Aorta (tissue), 5 donors: Measurements from ENCODE around the gene KLF3. TPM values are rescaled to one million over a fixed set of nuclear protein-coding genes. Genes with fewer than 3 reads are reported as not detected.

Experiments
- ATAC-seq: fragments of 200-7000 bp; cut with Tn5 transposase; one replicate; pipeline ENCODE4 v1.9.1; 2022; ENCODE audit warnings: moderate library complexity; ENCODE audit not compliant: low FRiP score
- DNase-seq, 2 donors: peaks; one replicate each; pipeline ENCODE4 v3.0.0-alpha.2; 2020
- H3K27ac ChIP-seq, 2 donors: one replicate each; pipeline ENCODE4 v1.5.1; 2013; ENCODE audit warnings: low read length in 2 of 2, mild to moderate bottlenecking in 2 of 2, moderate library complexity in 2 of 2, control low read depth in 1 of 2, inconsistent platforms in 1 of 2, low read depth in 1 of 2
- H3K27me3 ChIP-seq, 2 donors: one replicate each; pipeline ENCODE4 v1.6.1; 2013; ENCODE audit warnings: control low read depth in 1 of 2, low read length in 1 of 2, mild to moderate bottlenecking in 1 of 2, moderate library complexity in 1 of 2; ENCODE audit not compliant: insufficient read depth in 2 of 2, control insufficient read depth in 1 of 2
- H3K36me3 ChIP-seq, 2 donors: one replicate each; pipeline ENCODE4 v1.6.1; 2013; ENCODE audit warnings: control low read depth in 1 of 2, low read length in 1 of 2, mild to moderate bottlenecking in 1 of 2; ENCODE audit not compliant: insufficient read depth in 2 of 2, control insufficient read depth in 1 of 2
- H3K4me1 ChIP-seq, 2 donors: one replicate each; pipeline ENCODE4 v1.6.1; 2013; ENCODE audit warnings: low read length in 2 of 2, control low read depth in 1 of 2, mild to moderate bottlenecking in 1 of 2, moderate library complexity in 1 of 2; ENCODE audit not compliant: insufficient read depth in 2 of 2, control insufficient read depth in 1 of 2
- H3K4me3 ChIP-seq, 2 donors: one replicate each; pipeline ENCODE4 v1.5.1; 2013; ENCODE audit warnings: low read length in 2 of 2, control low read depth in 1 of 2, mild to moderate bottlenecking in 1 of 2
- H3K9me3 ChIP-seq: one replicate; pipeline ENCODE4 v1.6.1; 2013; ENCODE audit warnings: mild to moderate bottlenecking, low read length; ENCODE audit not compliant: control insufficient read depth
- WGBS, 2 donors: extraction: QIAGEN DNeasy Blood & Tissue Kit; methylation state at CpG; one replicate each; pipeline ENCODE4 v1.1.7; 2013; 5-methylcytosine and 5-hydroxymethylcytosine counted together
- intact Hi-C, 2 donors: fragments of 100-400 bp; cut with DNase I; formaldehyde crosslinking; loops; one replicate each; pipeline versions ENCODE4 v1.14.2 to v1.15.0; 2022
- polyA plus RNA-seq, 2 donors: library from polyadenylated mRNA; stranded (reverse); fragments of 200-250 nt; gene quantifications; one replicate each; pipeline ENCODE4 v1.2.3, GENCODE V29; 2013
- total RNA-seq, 2 donors: library from RNA; stranded (reverse); fragmentation: NEBNext Ultra II Directional; extraction: Animal tissue kit (Norgen Biotek cat#: 25700); gene quantifications; one replicate each; pipeline ENCODE4 v1.2.1, GENCODE V29; 2021
- donor health status: healthy with polysubstance abuse.
- donor health status: Bipolar disorder and iron deficiency.
- donor health status: DM: no; HTN: no; CAD: no.
- donor health status: DM: no; HTN: no; CAD: no.
- donor health status: DM: yes; HTN: yes; CAD: no.

KLF3 gene
- total and polyA plus RNA-seq, 4 donors, result 13.0 to 66.8 (median 31.3) TPM

DNA sequence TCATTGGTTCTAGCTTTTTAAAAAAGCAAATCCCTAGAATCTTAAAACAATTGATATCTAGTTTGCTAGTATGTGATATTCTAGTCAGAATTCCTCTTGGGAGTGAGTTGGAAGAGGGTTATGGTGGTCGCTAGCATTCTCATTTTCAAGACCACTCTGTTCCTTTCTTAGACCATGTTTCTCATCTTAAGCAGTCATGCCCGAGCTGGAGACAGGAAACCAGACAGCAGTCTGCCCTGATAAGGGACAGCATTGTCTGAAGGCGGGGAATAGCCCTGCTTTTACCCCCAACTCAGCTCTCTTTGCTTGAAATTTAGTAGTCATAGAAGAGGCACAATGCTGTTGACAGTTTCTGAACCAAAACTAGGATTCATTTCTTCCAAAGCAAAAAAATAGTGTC, 5.2 kb downstream of the KLF3 start:
- Histone ChIP-seq H3K4me1 (peaks cover 5% of the 10 kb centered on the region in 2 donors), H3K4me3 (no peak overlapping the region), H3K36me3 (no peaks in the 10 kb centered on the region), H3K27ac (peak overlapping the region in 1 of 2 donors; percentile 52), H3K9me3 (no peaks in the 10 kb centered on the region), H3K27me3 (no peaks in the 10 kb centered on the region)
- ATAC-seq (no peak), DNase-seq (no peak)
- intact Hi-C loops, result no loop called here
- 25 to 33% methylated on average over 3 of the region's 3 CpGs for WGBS, 2 donors

DNA sequence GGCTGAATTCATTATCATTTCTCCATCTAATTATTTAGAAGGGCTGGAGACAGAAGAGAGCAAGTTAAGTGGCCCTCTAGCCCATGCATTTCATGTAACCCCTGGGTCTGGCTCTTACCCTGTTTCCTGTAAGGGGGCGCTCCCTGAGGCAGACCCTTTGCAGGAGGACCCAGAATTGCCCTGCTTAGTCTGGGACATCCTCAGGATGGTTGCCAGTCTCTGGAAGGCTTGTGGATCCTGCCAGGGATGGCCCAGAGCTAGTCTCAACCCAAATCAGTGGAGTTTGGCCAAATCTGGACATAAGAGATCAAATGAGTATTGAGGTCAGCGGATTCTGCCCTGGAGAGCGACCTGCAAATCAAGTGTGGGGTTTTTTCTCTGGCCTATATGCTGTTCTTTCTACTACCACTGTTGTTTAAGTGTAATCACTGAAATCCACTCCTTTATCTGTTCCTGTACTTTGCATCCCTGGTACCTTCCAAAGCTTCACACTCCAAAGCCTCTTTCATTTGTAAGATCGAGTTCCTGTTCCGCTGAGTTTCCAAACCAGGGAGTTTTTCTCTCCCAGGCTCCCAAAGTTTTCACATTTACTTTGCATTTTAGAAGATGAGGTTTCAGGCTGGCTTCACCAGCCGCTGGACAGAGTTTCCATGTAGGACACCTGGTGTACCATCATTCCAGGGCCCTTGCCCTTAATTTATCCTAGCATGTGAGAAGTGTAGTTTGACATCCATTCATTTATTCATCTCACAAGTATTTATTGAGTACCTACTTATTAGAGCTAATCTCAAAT, 6.3 kb downstream of the KLF3 start:
- H3K27ac ChIP-seq, result peak overlapping the region in 1 of 2 donors; percentile 29
- H3K4me1 ChIP-seq, result peaks cover 5% of the 10 kb centered on the region in 2 donors
- intact Hi-C loops, result loop anchor here (5.0 to 10.0 kb wide), 3 partner anchors 64 to 606 kb away; no protein-coding TSS in a partner anchor
- no peak overlapping the region for H3K4me3 ChIP-seq
- no peak for DNase-seq
- no peak for ATAC-seq
- H3K27me3 ChIP-seq, result no peaks in the 10 kb centered on the region
- no peaks in the 10 kb centered on the region for H3K9me3 ChIP-seq
- no peaks in the 10 kb centered on the region for H3K36me3 ChIP-seq
- 79 to 84% methylated on average over 6 of the region's 6 CpGs for WGBS, 2 donors

DNA sequence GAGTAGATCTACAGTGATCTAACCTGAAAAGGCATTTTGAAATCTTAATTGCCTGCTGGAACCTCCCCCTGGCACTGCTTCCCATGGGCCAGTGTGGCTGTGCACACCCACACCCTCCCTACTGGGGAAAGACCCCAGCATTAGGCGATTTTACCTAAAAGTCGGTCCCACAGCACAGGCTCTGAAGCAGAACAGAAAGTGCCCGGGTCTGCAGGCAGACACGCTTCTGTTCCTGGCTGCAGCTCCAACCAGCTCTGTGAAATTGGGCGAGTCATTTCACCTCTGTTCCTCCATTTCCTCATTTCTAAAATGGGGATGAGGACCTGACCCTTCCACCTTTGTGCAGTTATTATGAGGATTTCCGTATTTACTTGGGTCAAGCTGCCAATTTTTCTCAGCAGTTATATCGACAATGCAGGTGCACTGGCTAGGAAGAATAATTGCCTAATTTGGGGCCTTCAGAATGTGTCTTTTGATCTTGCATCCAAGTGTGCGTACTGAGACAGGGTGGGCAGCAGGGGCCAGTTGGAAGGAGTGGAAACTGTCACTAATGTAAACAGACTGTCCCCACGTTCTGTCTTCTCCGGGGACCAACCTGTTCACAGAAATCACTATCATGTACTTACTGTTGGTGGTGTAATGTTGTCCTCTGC, 7.1 kb downstream of the KLF3 start:
- peak overlapping the region in 1 of 2 donors; percentile 74 for H3K27ac ChIP-seq
- H3K27me3 ChIP-seq, result no peaks in the 10 kb centered on the region
- H3K4me1 ChIP-seq, result peaks cover 5% of the 10 kb centered on the region in 2 donors
- no peaks in the 10 kb centered on the region for H3K36me3 ChIP-seq
- no peak overlapping the region for H3K4me3 ChIP-seq
- H3K9me3 ChIP-seq, result no peaks in the 10 kb centered on the region
- no peak for DNase-seq
- 41 to 46% methylated on average over 10 of the region's 10 CpGs for WGBS, 2 donors
- intact Hi-C loops, result loop anchor here (5.0 to 10.0 kb wide), 3 partner anchors 64 to 606 kb away; no protein-coding TSS in a partner anchor
- ATAC-seq, result no peak

DNA sequence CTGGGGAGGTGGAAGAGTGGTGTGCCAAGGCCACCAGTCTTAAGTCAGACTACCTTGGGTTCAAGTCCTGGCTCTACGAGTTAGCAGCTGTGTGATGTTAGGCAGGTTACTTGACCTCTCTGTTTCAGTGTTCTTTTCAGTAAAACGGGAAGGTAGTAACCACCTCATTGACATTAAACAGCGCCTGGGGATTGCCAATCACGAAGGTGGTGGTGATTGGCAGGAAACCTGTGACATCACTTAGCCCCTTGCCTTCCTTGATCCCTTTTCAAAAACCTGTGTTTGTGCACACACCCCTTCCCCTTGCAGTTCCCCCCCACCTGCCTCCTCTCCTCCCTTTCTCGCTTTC, 7.6 kb downstream of the KLF3 start:
- 67 to 70% methylated on average over 5 of the region's 5 CpGs for WGBS, 2 donors
- no peak for ATAC-seq
- H3K27me3 ChIP-seq, result no peaks in the 10 kb centered on the region

DNA sequence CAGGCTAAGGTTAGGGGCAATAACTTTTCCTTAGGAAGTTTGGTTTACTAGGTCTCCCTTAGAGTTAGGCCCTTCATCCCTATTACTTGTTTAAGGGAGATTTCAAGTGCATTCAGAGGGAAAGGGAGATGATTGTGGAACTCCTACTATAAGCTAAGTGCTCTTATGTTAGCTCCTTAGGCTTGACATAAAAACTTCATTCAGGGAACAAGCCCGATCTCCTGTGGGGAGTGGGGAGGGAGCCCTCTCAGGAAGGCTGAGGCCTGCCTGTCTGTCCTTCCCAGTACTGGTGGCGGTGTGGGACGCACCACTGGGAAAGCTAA, 8.0 kb downstream of the KLF3 start:
- ATAC-seq (no peak), DNase-seq (no peak)
- Histone ChIP-seq H3K27ac (peak overlapping the region; percentile 5 to 95), H3K27me3 (no peaks in the 10 kb centered on the region), H3K4me3 (no peak overlapping the region), H3K4me1 (peaks cover 5% of the 10 kb centered on the region in 2 donors), H3K36me3 (no peaks in the 10 kb centered on the region), H3K9me3 (no peaks in the 10 kb centered on the region)
- 57 to 70% methylated on average over 3 of the region's 3 CpGs for WGBS, 2 donors
- intact Hi-C loops, result loop anchor here (2.0 to 10.0 kb wide), 4 partner anchors 63 to 607 kb away; no protein-coding TSS in a partner anchor

More for the DNA sequence above, 7.6 kb downstream of the KLF3 start:
- no peak for DNase-seq
- intact Hi-C loops, result loop anchor here (5.0 to 10.0 kb wide), 3 partner anchors 63 to 607 kb away; no protein-coding TSS in a partner anchor
- no peak overlapping the region for H3K4me3 ChIP-seq
- H3K27ac ChIP-seq, result peak overlapping the region in 1 of 2 donors; percentile 44
- H3K4me1 ChIP-seq, result peaks cover 5% of the 10 kb centered on the region in 2 donors
- H3K36me3 ChIP-seq, result no peaks in the 10 kb centered on the region
- no peaks in the 10 kb centered on the region for H3K9me3 ChIP-seq

DNA sequence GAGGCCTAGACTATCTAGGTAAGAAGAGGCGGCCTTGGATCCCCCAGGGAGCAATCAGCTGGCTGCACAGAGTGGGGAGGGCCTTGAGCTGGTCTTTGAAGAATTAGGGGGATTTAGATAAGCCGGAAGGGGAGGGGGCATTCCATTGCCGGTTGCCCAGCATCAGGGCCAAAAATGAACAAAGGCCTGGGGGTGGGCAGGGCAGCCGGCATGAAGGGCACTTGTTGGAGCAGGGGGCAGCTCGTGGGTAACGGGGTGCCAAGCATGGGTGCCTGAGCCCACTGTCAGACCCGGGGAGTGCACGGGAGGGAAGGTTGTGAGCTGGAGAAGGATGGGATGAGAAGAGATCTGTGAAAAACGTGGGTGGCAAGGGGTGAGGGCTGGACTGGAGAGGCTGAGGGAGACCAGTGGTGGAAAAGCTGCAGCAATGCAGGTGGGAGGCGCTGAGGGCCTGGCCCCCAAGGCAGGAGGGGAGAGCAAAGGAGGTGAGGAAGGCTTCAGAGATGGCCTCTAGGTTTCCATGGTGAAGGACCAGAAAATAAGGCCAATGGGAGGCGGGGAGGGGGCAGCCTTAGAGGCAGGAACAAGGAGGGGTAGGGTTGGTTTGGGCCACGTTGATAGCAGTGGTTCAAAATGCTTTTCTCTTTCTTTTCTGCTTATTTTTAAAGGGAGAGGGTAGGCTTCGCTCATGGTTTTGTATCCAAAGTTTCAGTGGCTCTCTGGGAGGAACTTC, 8.6 kb downstream of the KLF3 start:
- H3K36me3 ChIP-seq, result no peaks in the 10 kb centered on the region
- H3K9me3 ChIP-seq, result no peaks in the 10 kb centered on the region
- DNase-seq, result no peak
- 36% methylated on average over 12 to 13 of the region's 13 CpGs for WGBS, 2 donors
- no peaks in the 10 kb centered on the region for H3K27me3 ChIP-seq
- no peak overlapping the region for H3K4me3 ChIP-seq
- intact Hi-C loops, result loop anchor here (2.0 to 10.0 kb wide), 4 partner anchors 62 to 608 kb away; no protein-coding TSS in a partner anchor
- H3K4me1 ChIP-seq, result peaks cover 4 to 5% of the 10 kb centered on the region in 2 donors
- peak overlapping the region; percentile 5 to 95 for H3K27ac ChIP-seq
- ATAC-seq, result no peak

DNA sequence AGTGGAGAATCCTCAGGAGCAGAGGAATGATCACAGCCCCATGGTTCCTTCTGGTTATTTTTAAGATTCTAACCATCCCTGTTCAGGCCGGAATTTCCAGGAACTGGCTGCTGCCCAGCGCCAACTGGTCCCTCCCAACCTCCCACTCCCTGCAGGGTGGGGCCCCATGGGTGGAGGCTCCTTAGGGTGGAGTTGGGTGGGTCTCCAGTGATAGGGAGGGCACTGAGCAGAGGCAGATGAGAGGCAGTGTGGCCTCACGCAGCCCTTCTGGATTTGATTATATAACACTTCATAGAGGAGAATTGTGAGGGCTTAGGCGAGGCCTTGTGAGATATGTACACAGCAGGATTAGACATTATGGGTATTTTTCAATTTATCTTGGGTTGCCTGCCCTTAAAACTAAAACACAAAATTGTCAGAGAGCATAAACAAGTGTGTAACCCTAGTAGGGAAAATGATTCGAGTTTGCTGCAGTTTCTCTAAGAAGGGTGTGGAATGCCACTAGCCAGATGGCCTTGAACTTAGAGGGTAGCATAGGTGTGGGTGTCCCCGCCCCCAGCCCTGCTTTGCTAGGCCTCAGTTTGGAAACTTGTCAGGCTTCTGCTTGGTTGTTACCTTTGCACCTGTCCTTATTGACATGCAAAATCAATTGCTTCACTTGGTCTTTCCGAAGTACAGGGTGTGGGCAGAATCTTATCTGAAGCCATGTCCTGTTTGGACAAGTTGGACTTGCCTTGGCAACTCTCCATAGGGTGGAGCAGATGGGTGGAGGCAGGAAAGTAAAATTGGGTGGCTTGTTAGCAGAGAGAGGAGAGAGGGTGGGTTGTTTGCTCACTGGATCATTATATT, 9.4 kb downstream of the KLF3 start:
- Histone ChIP-seq H3K4me1 (peaks cover 3 to 5% of the 10 kb centered on the region in 2 donors), H3K27me3 (no peaks in the 10 kb centered on the region), H3K4me3 (no peak overlapping the region), H3K9me3 (no peaks in the 10 kb centered on the region), H3K36me3 (no peaks in the 10 kb centered on the region), H3K27ac (peak overlapping the region; percentile 5 to 95)
- ATAC-seq (peak; percentile 53), DNase-seq (peak; percentile 65 to 80)
- intact Hi-C loops, result loop anchor here (2.0 to 10.0 kb wide), 4 partner anchors 61 to 609 kb away; no protein-coding TSS in a partner anchor
- 25% methylated on average over 7 of the region's 7 CpGs for WGBS, 2 donors
